AG10803 (cell line): ENCODE data around the gene CSPG4.
"Not testable (repeated sequence)": the region's sequence is repeated elsewhere in the genome, so short reads cannot be mapped to it uniquely, and the experiment has no call there.

Source experiments
- DNase-seq: peaks from one replicate; pipeline ENCODE4 v3.0.0; 2010; ENCODE audit warnings: low read depth
- H3K4me3 ChIP-seq: 2 replicates; pipeline ENCODE4 v1.5.1; 2011; ENCODE audit warnings: mild to moderate bottlenecking, low read length, control low read depth
- TF ChIP-seq, protein P1 (sequence below): conservative IDR thresholded peaks from 2 replicates; pipeline ENCODE4 v1.5.1; 2011; ENCODE audit warnings: mild to moderate bottlenecking, low read length, control low read depth, inconsistent platforms

Gene CSPG4

DNA sequence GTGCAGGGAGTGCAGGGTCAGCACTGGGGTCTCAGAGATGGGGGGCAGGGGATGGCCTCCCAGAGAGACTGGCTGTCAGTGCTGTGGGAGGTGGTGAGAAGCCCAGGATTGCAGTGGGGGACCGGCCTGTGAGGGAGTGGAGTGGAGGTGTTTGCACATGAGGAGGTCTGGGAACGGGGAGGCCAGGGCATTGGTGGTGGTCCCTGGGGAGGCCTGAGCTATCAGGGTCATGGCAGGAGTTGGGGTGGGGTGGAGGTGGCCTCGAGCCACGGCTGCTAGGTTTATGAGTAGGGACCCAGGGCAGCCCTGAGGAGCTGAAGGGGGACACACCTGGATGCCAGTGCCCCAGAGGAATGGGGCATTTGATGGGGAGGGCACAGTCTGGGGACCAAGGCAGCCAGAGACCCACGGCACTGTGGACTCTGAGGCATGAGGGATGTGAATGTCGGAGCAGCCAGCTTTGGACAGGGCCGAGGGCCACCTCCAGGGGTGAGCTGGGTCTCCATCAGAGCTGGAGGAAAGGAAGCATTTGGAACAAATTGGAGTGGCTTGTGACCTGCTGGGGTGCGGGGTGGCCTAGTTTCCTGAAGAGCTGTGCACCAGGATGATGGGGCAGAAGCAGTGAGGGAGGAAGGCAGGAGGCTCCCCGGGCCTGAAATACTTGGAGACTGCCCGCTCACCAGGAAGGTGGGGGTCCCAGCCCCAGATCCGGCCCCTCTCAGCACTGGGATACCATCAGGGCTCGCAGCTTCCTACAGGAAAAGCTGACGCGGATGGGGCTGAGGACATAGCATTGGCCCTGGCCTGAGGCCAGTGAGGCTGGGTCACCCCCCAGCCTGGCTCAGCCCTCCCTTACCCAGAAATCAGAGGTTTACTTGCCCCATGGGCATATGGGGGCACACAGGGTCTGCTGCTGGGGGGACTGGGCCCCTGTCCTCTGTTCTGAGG lies 9.5 kb upstream of the CSPG4 start:
- no peak for DNase-seq
- no peak overlapping the region for H3K4me3 ChIP-seq
- TF ChIP-seq, protein P1, sequence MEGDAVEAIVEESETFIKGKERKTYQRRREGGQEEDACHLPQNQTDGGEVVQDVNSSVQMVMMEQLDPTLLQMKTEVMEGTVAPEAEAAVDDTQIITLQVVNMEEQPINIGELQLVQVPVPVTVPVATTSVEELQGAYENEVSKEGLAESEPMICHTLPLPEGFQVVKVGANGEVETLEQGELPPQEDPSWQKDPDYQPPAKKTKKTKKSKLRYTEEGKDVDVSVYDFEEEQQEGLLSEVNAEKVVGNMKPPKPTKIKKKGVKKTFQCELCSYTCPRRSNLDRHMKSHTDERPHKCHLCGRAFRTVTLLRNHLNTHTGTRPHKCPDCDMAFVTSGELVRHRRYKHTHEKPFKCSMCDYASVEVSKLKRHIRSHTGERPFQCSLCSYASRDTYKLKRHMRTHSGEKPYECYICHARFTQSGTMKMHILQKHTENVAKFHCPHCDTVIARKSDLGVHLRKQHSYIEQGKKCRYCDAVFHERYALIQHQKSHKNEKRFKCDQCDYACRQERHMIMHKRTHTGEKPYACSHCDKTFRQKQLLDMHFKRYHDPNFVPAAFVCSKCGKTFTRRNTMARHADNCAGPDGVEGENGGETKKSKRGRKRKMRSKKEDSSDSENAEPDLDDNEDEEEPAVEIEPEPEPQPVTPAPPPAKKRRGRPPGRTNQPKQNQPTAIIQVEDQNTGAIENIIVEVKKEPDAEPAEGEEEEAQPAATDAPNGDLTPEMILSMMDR: no peak

DNA sequence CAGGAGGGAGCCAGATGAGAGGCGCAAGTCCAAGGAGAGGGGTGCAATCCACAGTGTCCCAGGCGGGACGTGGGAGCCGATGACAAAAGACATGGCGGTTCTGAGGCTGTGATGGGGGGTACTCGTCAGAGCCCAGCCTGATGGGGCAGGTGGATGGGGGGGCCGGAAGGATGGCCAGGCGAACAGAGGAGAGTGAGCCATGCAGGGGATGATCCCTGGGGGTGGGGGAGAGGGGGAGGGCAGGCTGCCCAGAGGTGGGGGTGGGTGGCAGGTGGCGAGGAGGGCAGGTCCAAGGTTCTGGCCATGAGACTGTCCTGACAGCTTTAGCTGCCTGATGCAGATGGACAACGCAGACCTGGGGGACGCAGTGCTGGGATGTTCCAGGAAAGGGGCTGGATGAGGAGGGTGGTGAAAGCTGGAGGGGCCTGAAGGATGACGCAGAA lies 8.9 kb upstream of the CSPG4 start:
- H3K4me3 ChIP-seq: no peak overlapping the region
- TF ChIP-seq, protein P1: no peak
- DNase-seq: no peak

DNA sequence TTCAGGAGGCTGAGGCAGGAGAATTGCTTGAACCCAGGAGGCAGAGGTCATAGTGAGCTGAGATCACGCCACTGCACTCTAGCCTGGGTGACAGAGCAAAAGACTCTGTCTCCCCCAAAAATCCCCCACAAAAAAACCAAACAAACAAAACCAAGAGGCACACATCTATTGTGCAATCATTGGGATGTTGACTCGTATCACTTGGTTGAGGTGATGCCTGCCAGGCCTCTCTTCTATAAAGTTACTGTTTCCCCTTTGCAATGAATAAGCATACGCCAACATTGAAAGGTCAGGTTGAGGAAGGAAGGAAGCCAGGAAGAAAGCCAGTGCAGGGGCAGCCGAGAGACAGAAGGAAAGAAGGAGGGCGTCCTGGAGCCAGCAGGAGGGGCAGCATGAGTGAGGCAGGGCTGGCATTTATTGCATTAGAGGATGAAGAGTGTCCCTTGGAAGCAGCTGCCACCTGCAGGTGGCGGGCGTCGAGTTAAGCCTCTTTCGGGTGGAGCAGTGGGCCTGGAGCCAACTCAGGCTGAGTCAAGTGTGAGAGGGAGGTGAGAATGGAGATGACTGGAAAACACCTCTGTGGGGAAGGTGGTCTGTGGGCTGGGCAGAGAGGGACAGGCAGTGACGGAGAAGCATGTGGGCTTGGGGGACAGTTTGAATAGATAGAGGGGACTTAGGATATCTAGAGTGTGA lies 8.3 kb upstream of the CSPG4 start:
- TF ChIP-seq, protein P1: no peak; the same call in 1 of the 2 replicates
- DNase-seq: no peak
- H3K4me3 ChIP-seq: no peak overlapping the region

DNA sequence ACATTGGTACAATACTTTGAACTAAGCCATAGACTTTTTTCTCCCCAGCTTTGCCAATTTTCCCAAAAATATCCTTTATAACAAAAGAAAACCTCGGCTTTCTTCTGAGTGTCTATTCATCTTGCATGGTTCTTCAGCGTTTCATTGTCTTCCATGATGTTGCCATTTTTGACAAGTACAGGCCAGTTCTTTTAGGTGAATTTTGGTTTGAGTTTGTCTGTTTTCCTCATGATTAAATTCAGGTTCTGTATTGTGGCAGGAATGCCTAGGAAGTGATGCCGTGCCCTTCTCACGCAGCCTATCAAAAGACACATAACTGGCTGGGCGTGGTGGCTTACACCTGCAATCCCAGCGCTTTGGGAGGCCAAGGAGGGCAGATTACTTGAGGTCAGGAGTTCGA lies 7.6 kb upstream of the CSPG4 start:
- TF ChIP-seq, protein P1: no peak

DNA sequence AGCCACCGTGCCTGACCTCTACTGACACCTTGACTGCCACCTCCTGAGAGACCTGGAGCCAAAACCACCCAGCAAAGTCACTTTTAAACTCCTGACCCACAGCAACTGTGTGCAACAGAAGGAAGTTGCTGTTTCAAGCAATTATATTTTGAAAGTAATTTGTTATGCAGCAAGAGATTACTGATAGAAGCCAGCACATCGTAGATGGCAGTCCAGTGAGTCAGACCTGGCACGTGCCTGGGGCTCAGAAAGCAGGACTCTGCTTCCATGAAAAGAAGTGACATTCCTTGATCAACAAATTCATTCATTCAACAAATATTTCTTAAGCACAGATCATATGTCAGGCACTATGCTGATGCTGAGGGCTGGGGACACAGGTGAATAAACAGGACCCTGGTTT lies 5.7 kb upstream of the CSPG4 start:
- DNase-seq: peak; percentile 77
- TF ChIP-seq, protein P1: no peak
- no peak overlapping the region for H3K4me3 ChIP-seq

More for the DNA sequence above, 7.6 kb upstream of the CSPG4 start:
- H3K4me3 ChIP-seq: no peak overlapping the region
- no peak for DNase-seq

DNA sequence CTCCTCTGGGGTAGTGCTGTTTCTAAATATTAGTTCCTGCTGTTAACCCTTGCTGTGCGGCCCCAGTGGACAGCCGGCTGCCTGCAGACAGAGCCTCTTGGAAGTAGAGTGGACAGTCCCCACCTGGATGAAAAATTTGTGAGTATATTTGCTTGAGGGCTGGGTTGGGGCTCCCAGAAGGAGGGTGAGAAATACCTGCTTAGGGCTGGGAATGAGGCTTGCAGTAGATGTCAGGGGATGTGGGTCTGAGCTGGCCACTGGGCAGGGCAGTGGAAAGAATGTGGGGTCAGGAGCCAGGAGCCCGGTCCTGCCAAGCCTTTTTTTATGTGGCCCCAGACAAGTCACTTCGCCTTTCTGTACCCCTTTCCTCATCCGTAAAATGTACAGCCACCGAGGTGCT lies 4.4 kb upstream of the CSPG4 start:
- not testable (repeated sequence) for H3K4me3 ChIP-seq, DNase-seq

DNA sequence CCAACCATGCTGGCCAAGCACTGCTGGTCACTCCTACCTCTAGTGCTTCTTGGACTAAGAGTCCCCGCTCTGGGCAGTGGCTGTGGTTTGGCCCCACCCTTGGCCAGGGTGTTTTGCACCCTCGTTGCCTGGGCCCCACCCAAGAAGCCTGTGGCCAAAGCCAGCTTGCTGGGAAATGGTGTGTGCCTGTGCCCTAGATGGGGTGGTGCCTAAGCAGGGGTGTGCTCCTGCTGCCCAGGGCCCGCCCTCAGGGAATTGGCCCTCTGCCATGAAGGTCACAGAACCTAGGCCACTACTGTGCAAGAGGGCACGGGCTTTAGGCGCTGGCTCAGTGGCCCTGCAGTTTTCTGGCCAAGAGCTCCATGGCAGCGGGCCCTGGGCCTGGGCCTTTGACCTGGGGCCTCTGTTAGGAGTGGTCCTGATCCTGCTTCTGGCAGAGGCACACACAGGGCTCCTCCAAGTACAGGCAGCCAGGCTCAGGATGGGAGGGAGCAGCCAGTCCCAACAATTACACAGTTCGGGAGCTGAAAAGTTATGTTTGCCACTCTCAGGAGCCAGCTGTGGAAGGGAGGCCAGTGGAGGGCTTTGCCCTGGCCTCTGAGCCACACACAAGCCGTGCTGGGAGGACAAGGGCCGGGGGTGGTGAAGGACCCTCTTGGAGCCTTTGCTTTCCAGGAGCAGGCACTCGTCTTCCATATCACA lies 3.8 kb upstream of the CSPG4 start:
- not testable (repeated sequence) for H3K4me3 ChIP-seq, DNase-seq

DNA sequence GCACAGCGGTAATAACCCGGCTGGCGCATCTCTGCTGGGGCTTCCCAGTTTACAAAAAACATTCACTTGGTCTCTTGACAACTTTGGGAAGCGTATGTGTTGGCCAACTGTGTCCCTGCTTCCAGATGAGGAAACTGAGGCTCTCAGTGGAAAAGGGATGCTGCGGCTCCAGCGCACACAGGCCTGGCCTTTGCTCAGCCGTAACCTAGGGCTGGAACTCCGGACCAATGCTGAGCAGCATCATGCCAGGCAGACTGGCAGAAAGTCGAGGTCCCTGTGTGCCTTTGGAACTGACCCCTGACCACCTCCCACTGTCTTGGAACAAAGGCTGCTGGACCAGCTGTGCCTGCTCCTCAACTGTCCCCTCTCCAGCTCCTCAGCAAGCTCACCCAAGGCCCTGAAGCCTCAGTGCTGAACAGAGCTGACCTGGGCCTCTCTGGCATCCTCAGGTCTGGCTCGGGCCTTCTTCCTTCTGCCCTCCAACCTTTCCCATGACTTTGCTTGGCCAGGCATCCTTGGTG lies 2.7 kb upstream of the CSPG4 start:
- not testable (repeated sequence) for H3K4me3 ChIP-seq, DNase-seq
